Neural crest cell (in vitro differentiated cells): Measurements from ENCODE around the gene NPAS3. TPM values are rescaled to one million over a fixed set of nuclear protein-coding genes. Genes with fewer than 3 reads are reported as not detected.

Experiments used
- DNase-seq: peaks from one replicate; pipeline ENCODE4 v3.0.0; 2021; ENCODE audit warnings: low read depth, mixed read lengths, low spot score
- H3K27ac Mint-ChIP-seq: one replicate; pipeline ENCODE4 v1.8.0; 2021; ENCODE audit warnings: mild to moderate bottlenecking, mixed read lengths; ENCODE audit not compliant: unreplicated experiment
- H3K27me3 Mint-ChIP-seq: 2 replicates; pipeline ENCODE4 v1.8.0; 2021; ENCODE audit warnings: low read depth, mild to moderate bottlenecking, mixed read lengths
- H3K36me3 Mint-ChIP-seq: 2 replicates; pipeline ENCODE4 v1.8.0; 2021; ENCODE audit warnings: low read depth, mild to moderate bottlenecking, mixed read lengths
- H3K4me1 Mint-ChIP-seq: 2 replicates; pipeline ENCODE4 v1.8.0; 2021; ENCODE audit warnings: mixed read lengths
- H3K4me3 Mint-ChIP-seq: one replicate; pipeline ENCODE4 v1.8.0; 2021; ENCODE audit warnings: mild to moderate bottlenecking, mixed read lengths
- H3K9me3 Mint-ChIP-seq: 2 replicates; pipeline ENCODE4 v1.8.0; 2021; ENCODE audit warnings: mixed read lengths
- total RNA-seq: library from RNA; stranded (reverse); gene quantifications from 2 replicates; pipeline ENCODE4 v1.2.1, GENCODE V29; 2021
- TF ChIP-seq, protein P1 (sequence below): fragments of 200-600 bp; sonication (generic); conservative IDR thresholded peaks from 2 replicates; pipeline ENCODE4 v1.5.0; 2021; ENCODE audit warnings: antibody characterized with exemption, mild to moderate bottlenecking

The NPAS3 gene
- total RNA-seq, 1 donor from 2014 or later: 18.2 TPM

DNA sequence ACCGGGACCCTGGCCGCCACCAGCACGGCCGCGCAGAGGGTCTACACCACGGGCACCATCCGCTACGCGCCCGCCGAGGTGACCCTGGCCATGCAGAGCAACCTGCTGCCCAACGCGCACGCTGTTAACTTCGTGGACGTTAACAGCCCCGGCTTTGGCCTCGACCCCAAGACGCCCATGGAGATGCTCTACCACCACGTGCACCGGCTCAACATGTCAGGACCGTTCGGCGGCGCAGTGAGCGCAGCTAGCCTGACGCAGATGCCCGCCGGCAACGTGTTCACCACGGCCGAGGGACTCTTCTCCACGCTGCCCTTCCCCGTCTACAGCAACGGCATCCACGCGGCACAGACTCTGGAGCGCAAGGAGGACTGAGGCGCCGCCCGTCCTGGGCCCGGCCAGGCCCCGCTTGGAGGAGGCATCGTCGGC lies 862.1 kb downstream of the NPAS3 start:
- Mint-ChIP-seq H3K4me1 (peaks cover 4% of the 10 kb centered on the region), H3K36me3 (peaks cover 14% of the 10 kb centered on the region), H3K27ac (no peak overlapping the region), H3K4me3 (no peak overlapping the region), H3K9me3 (peaks cover 3% of the 10 kb centered on the region), H3K27me3 (no peaks in the 10 kb centered on the region)
- DNase-seq: no peak
- TF ChIP-seq, protein P1, sequence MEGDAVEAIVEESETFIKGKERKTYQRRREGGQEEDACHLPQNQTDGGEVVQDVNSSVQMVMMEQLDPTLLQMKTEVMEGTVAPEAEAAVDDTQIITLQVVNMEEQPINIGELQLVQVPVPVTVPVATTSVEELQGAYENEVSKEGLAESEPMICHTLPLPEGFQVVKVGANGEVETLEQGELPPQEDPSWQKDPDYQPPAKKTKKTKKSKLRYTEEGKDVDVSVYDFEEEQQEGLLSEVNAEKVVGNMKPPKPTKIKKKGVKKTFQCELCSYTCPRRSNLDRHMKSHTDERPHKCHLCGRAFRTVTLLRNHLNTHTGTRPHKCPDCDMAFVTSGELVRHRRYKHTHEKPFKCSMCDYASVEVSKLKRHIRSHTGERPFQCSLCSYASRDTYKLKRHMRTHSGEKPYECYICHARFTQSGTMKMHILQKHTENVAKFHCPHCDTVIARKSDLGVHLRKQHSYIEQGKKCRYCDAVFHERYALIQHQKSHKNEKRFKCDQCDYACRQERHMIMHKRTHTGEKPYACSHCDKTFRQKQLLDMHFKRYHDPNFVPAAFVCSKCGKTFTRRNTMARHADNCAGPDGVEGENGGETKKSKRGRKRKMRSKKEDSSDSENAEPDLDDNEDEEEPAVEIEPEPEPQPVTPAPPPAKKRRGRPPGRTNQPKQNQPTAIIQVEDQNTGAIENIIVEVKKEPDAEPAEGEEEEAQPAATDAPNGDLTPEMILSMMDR: no peak

DNA sequence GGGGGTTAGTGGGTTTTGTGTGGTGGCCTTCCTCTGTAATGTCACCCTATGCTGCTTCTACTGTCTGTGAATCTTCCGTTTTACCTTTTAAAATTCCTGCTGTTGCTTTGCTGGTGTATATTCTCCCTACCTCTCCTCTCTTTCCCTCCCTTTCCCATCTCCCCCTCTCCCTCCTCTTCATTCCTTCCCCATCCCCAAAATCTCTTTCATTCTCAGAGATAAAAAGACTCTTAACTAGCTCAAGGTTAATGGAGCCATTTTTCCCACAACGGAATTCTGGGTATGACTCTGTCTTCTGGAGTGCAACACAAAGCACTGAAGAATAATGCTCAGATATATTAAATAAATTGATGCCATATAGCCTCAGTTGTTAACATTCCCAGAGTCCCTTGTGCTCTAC lies 864.1 kb downstream of the NPAS3 start:
- DNase-seq: no peak
- Mint-ChIP-seq H3K9me3 (peaks cover 9% of the 10 kb centered on the region), H3K27me3 (no peaks in the 10 kb centered on the region), H3K36me3 (peaks cover 14% of the 10 kb centered on the region), H3K4me1 (peaks cover 4% of the 10 kb centered on the region), H3K4me3 (no peak overlapping the region), H3K27ac (no peak overlapping the region)
- TF ChIP-seq, protein P1: no peak

DNA sequence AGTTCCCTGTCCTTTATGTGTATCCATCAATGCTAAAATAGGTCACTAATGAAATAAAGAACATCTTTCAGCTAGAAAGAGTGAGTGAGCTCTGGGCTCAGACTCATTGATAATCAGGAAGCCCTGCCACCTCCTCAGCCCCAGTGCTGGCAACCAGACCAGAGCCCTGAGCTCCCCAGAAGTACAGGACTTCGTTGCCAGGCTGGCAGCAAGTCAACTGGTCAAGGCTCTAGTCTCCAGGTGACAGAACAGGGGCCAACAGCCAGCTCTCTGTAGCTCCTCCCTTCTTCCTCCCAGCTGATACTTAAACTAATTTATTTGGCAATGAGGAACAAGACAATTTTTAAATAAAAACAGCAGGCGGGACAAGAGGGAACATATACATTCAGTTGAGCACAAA lies 866.9 kb downstream of the NPAS3 start:
- H3K4me3 Mint-ChIP-seq: no peak overlapping the region
- TF ChIP-seq, protein P1: no peak
- peaks cover 10% of the 10 kb centered on the region for H3K4me1 Mint-ChIP-seq
- no peaks in the 10 kb centered on the region for H3K27me3 Mint-ChIP-seq
- peaks cover 10% of the 10 kb centered on the region for H3K9me3 Mint-ChIP-seq
- peaks cover 10% of the 10 kb centered on the region for H3K36me3 Mint-ChIP-seq
- no peak overlapping the region for H3K27ac Mint-ChIP-seq
- no peak for DNase-seq

DNA sequence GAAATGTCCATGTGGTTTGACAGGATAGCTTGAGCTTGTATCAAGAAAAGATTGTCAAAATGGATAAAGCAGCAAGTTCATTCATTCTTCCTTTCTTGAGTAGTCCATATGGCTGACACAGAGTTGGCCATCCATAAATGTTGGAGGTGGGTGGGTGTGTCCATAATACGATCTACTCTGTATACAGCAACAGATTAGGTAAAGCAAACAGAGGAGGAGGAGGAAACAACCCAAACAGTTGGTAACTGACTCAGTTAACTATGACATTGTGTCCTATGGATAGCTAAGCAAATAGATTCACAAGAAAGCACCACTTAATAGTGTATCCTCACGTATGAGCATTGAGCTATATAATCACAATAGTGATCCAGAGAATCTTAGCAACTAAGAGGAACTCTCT lies 868.2 kb downstream of the NPAS3 start:
- H3K27me3 Mint-ChIP-seq: no peaks in the 10 kb centered on the region
- peaks cover 7% of the 10 kb centered on the region for H3K9me3 Mint-ChIP-seq
- H3K4me3 Mint-ChIP-seq: no peak overlapping the region
- H3K36me3 Mint-ChIP-seq: peaks cover 3% of the 10 kb centered on the region
- no peak for DNase-seq
- H3K4me1 Mint-ChIP-seq: peaks cover 11% of the 10 kb centered on the region
- no peak overlapping the region for H3K27ac Mint-ChIP-seq
- TF ChIP-seq, protein P1: no peak

DNA sequence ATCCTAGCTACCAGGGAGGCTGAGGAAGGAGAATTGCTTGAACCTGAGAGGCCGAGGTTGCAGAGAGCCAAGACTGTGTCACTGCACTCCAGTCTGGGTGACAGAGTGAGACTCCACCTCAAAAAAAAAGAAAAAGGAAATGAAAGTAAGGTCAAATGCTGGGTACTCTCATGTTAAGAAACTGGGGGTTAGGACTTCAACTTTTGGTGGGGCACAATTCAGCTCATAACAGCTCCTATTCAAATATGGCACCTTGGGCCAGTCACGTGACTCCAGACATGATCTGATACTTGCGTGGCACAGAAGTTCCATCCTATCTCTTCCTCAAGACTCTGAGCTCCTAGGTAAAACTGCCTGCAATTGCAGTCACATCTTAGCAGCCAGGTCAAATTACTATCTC lies 869.5 kb downstream of the NPAS3 start:
- Mint-ChIP-seq H3K27ac (no peak overlapping the region), H3K4me3 (no peak overlapping the region), H3K4me1 (peaks cover 16% of the 10 kb centered on the region), H3K36me3 (no peaks in the 10 kb centered on the region), H3K27me3 (no peaks in the 10 kb centered on the region), H3K9me3 (peaks cover 7% of the 10 kb centered on the region)
- TF ChIP-seq, protein P1: no peak
- DNase-seq: no peak
